ENCODE measurements around the gene NRL. TPM values are rescaled to one million over a fixed set of nuclear protein-coding genes. Genes with fewer than 3 reads are reported as not detected.
"Not testable (repeated sequence)": the region's sequence is repeated elsewhere in the genome, so short reads cannot be mapped to it uniquely, and the experiment has no call there.

Gene NRL
- total and polyA plus RNA-seq, 4 donors: 2.7 to 5.4 (median 3.1) TPM

DNA sequence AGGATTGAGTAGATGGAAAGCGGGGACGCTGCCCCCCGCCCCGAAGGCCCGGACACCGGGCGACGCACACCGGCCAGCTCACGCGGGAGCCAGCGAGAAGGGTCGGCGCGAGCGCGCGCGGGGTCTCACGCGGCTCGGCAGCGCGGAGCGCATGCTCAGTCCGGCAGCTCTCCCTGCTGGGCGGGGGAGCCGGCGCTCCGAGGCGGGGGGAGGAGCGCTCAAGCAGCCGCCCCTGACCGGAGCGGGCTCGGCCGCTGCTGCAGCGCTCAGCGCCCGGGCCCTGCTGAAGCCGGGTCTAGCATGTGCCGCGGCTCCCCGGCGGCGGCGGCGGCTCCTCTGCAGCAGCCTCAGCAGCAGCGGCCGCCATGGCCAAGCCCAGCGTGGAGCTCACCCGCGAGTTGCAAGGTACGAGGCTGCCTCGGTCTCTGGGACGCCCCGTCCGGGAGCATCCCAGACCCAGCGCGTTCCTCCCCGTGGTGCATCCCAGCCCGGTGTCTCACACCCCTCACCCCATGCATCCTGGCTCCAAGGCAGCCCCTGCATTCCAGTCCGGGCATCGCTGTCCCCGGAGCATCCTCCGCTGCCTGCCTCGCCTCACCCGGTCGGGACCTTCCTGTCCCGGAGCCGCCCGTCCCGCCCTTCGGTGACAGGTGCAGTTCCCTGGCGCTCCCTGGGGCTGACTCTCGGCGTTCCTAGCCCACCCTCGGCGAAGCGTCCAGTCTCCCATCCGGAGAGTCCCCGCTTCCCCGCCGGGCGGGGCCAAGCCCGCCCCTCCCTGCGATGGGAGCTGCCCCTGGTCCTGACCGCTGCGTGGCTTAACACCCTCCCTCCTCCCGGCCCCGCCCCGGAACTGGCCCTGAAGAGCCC lies 62.7 kb downstream of the NRL start, which contains the start of gene CARMIL3:
Gene CARMIL3, plus strand, starts transcription at position 221 of the 867 bp plus-strand sequence. Its CDS starts 145 bp downstream, at position 366.
- ATAC-seq (ENCODE audit: insufficient read depth, low FRiP score) (peak; percentile 90), DNase-seq (peak; percentile 68 to 89 (median 77))
- 1 to 2% methylated on average over 66 to 92 of the region's 92 CpGs for WGBS, 2 donors
- Histone ChIP-seq H3K36me3 (ENCODE audit: control insufficient read depth in 4 of 4, insufficient read depth in 4 of 4, low read length in 4 of 4) (no peaks in the 10 kb centered on the region), H3K27ac (ENCODE audit: low read depth in 1 of 2, low read length in 1 of 2) (peak within 1 kb of the TSS; percentile 48 to 63), H3K9ac (ENCODE audit: insufficient read depth in 1 of 2, low read length in 2 of 2) (peak within 1 kb of the TSS; percentile 17 to 60), H3K9me3 (ENCODE audit: control insufficient read depth in 4 of 4, insufficient read depth in 3 of 4, low read length in 3 of 4) (no peaks in the 10 kb centered on the region), H3K4me3 (peak within 1 kb of the TSS; percentile 75), H3K27me3 (ENCODE audit: control insufficient read depth in 3 of 3, insufficient read depth in 3 of 3, low read length in 2 of 3) (peaks cover 0 to 6% (median 3%) of the 10 kb centered on the region in 3 donors), H3K4me1 (ENCODE audit: control insufficient read depth in 5 of 5, insufficient read depth in 5 of 5, low read length in 5 of 5) (peaks cover 0 to 18% (median 0%) of the 10 kb centered on the region in 5 donors)
- TF ChIP-seq, protein P1, sequence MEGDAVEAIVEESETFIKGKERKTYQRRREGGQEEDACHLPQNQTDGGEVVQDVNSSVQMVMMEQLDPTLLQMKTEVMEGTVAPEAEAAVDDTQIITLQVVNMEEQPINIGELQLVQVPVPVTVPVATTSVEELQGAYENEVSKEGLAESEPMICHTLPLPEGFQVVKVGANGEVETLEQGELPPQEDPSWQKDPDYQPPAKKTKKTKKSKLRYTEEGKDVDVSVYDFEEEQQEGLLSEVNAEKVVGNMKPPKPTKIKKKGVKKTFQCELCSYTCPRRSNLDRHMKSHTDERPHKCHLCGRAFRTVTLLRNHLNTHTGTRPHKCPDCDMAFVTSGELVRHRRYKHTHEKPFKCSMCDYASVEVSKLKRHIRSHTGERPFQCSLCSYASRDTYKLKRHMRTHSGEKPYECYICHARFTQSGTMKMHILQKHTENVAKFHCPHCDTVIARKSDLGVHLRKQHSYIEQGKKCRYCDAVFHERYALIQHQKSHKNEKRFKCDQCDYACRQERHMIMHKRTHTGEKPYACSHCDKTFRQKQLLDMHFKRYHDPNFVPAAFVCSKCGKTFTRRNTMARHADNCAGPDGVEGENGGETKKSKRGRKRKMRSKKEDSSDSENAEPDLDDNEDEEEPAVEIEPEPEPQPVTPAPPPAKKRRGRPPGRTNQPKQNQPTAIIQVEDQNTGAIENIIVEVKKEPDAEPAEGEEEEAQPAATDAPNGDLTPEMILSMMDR (IDR thresholded peaks at IDR 0.05; ENCODE audit: control extremely low read depth, extremely low read depth): no peak

DNA sequence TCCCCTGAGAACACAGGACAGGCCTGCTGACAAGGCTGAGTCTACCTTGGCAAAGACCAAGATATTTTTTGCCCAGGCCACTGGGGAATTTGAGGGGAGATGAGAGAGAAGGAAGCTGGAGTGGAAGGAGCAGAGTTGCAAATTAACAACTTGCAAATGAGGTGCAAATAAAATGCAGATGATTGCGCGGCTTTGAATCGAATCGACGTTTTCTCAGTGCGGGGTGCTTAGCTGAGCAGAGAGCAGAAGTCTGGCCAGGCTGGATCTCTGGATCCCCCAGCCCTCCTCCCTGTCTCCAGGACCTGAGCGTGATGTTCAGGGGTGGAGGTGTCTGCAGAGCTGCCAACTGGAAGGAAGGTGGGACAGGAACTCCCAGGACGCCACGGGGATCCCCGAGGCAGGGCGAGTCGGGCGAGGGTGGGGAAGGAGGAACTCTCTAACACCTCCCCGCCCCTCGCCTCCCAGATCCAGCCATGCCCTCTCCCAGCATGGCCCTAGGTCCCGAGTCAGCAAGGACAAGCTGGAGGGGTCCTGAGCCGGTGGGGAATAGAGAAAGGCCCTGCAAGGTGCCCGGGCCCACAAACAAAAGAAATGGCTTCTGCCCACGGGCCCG lies 63.5 kb downstream of the NRL start:
- H3K9ac ChIP-seq (ENCODE audit: insufficient read depth in 1 of 2, low read length in 2 of 2): peak overlapping the region; percentile 17 to 60
- peaks cover 0 to 6% (median 3%) of the 10 kb centered on the region in 3 donors for H3K27me3 ChIP-seq (ENCODE audit: control insufficient read depth in 3 of 3, insufficient read depth in 3 of 3, low read length in 2 of 3)
- TF ChIP-seq, protein P1 (IDR thresholded peaks at IDR 0.05; ENCODE audit: control extremely low read depth, extremely low read depth): no peak
- WGBS, 2 donors: 22 to 23% methylated on average over 20 of the region's 20 CpGs
- peak overlapping the region; percentile 75 for H3K4me3 ChIP-seq
- peak overlapping the region; percentile 48 to 63 for H3K27ac ChIP-seq (ENCODE audit: low read depth in 1 of 2, low read length in 1 of 2)
- H3K4me1 ChIP-seq (ENCODE audit: control insufficient read depth in 5 of 5, insufficient read depth in 5 of 5, low read length in 5 of 5): peaks cover 0 to 18% (median 0%) of the 10 kb centered on the region in 5 donors
- no peaks in the 10 kb centered on the region for H3K36me3 ChIP-seq (ENCODE audit: control insufficient read depth in 4 of 4, insufficient read depth in 4 of 4, low read length in 4 of 4)
- no peaks in the 10 kb centered on the region for H3K9me3 ChIP-seq (ENCODE audit: control insufficient read depth in 4 of 4, insufficient read depth in 3 of 4, low read length in 3 of 4)
- peak in 1 of 3 donors; percentile 24 for DNase-seq
- no peak for ATAC-seq (ENCODE audit: insufficient read depth, low FRiP score)

DNA sequence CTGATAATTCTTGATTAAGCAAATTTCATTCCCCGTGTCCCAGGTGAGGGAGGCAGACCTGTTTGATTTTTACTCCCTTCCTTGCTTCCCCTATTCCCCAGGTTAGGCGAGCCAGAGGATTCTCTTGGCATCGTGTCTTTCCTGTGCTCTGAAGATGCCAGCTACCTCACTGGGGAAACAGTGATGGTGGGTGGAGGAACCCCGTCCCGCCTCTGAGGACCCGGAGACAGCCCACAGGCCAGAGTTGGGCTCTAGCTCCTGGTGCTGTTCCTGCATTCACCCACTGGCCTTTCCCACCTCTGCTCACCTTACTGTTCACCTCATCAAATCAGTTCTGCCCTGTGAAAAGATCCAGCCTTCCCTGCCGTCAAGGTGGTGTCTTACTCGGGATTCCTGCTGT lies 64.0 kb downstream of the NRL start:
- H3K4me3 ChIP-seq; H3K9me3 ChIP-seq (ENCODE audit: control insufficient read depth in 4 of 4, insufficient read depth in 3 of 4, low read length in 3 of 4); H3K27me3 ChIP-seq (ENCODE audit: control insufficient read depth in 3 of 3, insufficient read depth in 3 of 3, low read length in 2 of 3); ATAC-seq (ENCODE audit: insufficient read depth, low FRiP score); H3K27ac ChIP-seq (ENCODE audit: low read depth in 1 of 2, low read length in 1 of 2); H3K36me3 ChIP-seq (ENCODE audit: control insufficient read depth in 4 of 4, insufficient read depth in 4 of 4, low read length in 4 of 4); H3K9ac ChIP-seq (ENCODE audit: insufficient read depth in 1 of 2, low read length in 2 of 2); DNase-seq: not testable (repeated sequence)
- H3K4me1 ChIP-seq (ENCODE audit: control insufficient read depth in 5 of 5, insufficient read depth in 5 of 5, low read length in 5 of 5): peaks cover 0 to 18% (median 0%) of the 10 kb centered on the region in 5 donors
- WGBS, 2 donors: 84 to 90% methylated on average over 8 of the region's 8 CpGs

DNA sequence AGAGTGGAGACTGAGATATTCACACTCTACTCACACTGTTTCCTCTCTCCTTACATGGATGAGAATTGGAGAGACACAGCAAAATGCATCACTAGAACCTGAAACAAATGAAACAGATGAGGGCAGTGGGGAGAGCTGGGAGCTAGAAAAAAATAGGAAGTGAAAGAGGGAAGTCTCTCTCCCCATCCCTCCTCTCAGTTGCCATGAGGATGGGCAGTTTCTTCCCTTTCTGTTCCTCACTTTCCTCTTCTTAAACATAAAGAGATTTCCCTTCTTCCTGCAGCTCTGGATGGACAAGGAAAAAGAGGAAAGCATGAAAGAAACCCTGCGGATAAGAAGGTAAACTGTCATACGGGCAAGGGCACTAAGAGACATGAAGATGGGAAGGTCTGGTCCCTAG lies 65.7 kb downstream of the NRL start:
- H3K36me3 ChIP-seq (ENCODE audit: control insufficient read depth in 4 of 4, insufficient read depth in 4 of 4, low read length in 4 of 4); H3K4me3 ChIP-seq; ATAC-seq (ENCODE audit: insufficient read depth, low FRiP score); H3K9me3 ChIP-seq (ENCODE audit: control insufficient read depth in 4 of 4, insufficient read depth in 3 of 4, low read length in 3 of 4); H3K27me3 ChIP-seq (ENCODE audit: control insufficient read depth in 3 of 3, insufficient read depth in 3 of 3, low read length in 2 of 3); H3K9ac ChIP-seq (ENCODE audit: insufficient read depth in 1 of 2, low read length in 2 of 2); H3K27ac ChIP-seq (ENCODE audit: low read depth in 1 of 2, low read length in 1 of 2); DNase-seq: not testable (repeated sequence)
- H3K4me1 ChIP-seq (ENCODE audit: control insufficient read depth in 5 of 5, insufficient read depth in 5 of 5, low read length in 5 of 5): peaks cover 0 to 18% (median 0%) of the 10 kb centered on the region in 5 donors
- 30 to 70% methylated on average over 2 of the region's 2 CpGs for WGBS, 2 donors

Measured in lung (tissue), 12 donors.